Panc1 (cell line): ENCODE data around the gene GZF1. TPM values are rescaled to one million over a fixed set of nuclear protein-coding genes. Genes with fewer than 3 reads are reported as not detected.

Source experiments
- ATAC-seq: fragments of 200-7000 bp; cut with Tn5 transposase; 2 replicates; pipeline ENCODE4 v1.9.1; 2020; ENCODE audit warnings: mild to moderate bottlenecking, moderate library complexity
- BruUV-seq: library from RNA; stranded (reverse); fragments of 400-500 nt; replicated peaks from 2 replicates; lab custom pipeline; 2021; lab: Mats Ljungman, UMichigan
- CTCF ChIA-PET: fragments of 300-600 bp; sonication (Branson Sonifier 250); formaldehyde crosslinking; loops from one replicate; lab custom pipeline; 2022; ENCODE audit warnings: antibody characterized with exemption; lab: Charles Lee
- POLR2A ChIA-PET: fragments of 300-600 bp; sonication (Branson Sonifier 250); formaldehyde crosslinking; loops from one replicate; lab custom pipeline; 2022; ENCODE audit warnings: antibody characterized with exemption; lab: Charles Lee
- DNase-seq: peaks from one replicate; pipeline ENCODE4 v3.0.0-alpha.2; 2010; ENCODE audit warnings: low read depth, low spot score
- H3K27ac ChIP-seq: 2 replicates; pipeline ENCODE4 v1.5.1; 2011; ENCODE audit warnings: mild to moderate bottlenecking, low read length, inconsistent platforms
- H3K27me3 ChIP-seq: fragments of 200-500 bp; sonication (Bioruptor generic); 2 replicates; pipeline ENCODE4 v1.6.0; 2014; ENCODE audit warnings: low read length, inconsistent platforms; ENCODE audit not compliant: control insufficient read depth, insufficient read depth
- H3K36me3 ChIP-seq: fragments of 200-500 bp; sonication (Bioruptor generic); 2 replicates; pipeline ENCODE4 v1.5.1; 2014; ENCODE audit warnings: inconsistent platforms, mild to moderate bottlenecking, low read length, moderate library complexity; ENCODE audit not compliant: control insufficient read depth, insufficient read depth
- H3K4me1 ChIP-seq: 2 replicates; pipeline ENCODE4 v1.5.1; 2011; ENCODE audit warnings: inconsistent platforms, mild to moderate bottlenecking, low read length, moderate library complexity; ENCODE audit not compliant: control insufficient read depth, insufficient read depth
- H3K4me3 ChIP-seq, 2 experiments: 2 replicates each; pipeline ENCODE4 v1.5.1; 2011 to 2012; ENCODE audit warnings: low read depth in 2 of 2, low read length in 2 of 2, mild to moderate bottlenecking in 2 of 2, inconsistent platforms in 1 of 2, moderate library complexity in 1 of 2
- H3K9me3 ChIP-seq: fragments of 200-500 bp; sonication (Bioruptor generic); 2 replicates; pipeline ENCODE4 v1.5.1; 2014; ENCODE audit warnings: low read depth, mild to moderate bottlenecking, inconsistent platforms, low read length, moderate library complexity; ENCODE audit not compliant: control insufficient read depth, insufficient read depth
- POLR2AphosphoS5 ChIP-seq: IDR thresholded peaks from 2 replicates; pipeline ENCODE4 v1.6.1; 2012; ENCODE audit warnings: mild to moderate bottlenecking, low read depth, low read length, moderate library complexity
- SIN3A ChIP-seq: IDR thresholded peaks from 2 replicates; pipeline ENCODE4 v1.6.1; 2012; ENCODE audit warnings: low read depth, mild to moderate bottlenecking, low read length, moderate library complexity, borderline replicate concordance; ENCODE audit not compliant: insufficient read depth
- TCF7L2 ChIP-seq: IDR thresholded peaks from 2 replicates; pipeline ENCODE4 v1.6.1; 2011; ENCODE audit warnings: mild to moderate bottlenecking, low read depth, low read length, inconsistent platforms
- in situ Hi-C: cut with HindIII; loops from 2 replicates; pipeline ENCODE4 v1.10.0; 2016; ENCODE audit warnings: low sequenced_read_pairs, low pct_unique_long_range_greater_than_20kb
- intact Hi-C: fragments of 100-400 bp; cut with micrococcal nuclease; formaldehyde crosslinking; loops from one replicate; pipeline ENCODE4 v1.10.0; 2022; ENCODE audit not compliant: unreplicated experiment
- total RNA-seq: library from RNA; stranded (reverse); gene quantifications from one replicate; pipeline ENCODE4 v1.2.1, GENCODE V29; 2021; ENCODE audit not compliant: unreplicated experiment
- TF ChIP-seq, protein P1 (sequence below): fragments of 450-650 bp; IDR thresholded peaks from 2 replicates; pipeline ENCODE4 v1.5.1; 2017; ENCODE audit warnings: mild to moderate bottlenecking
- TF ChIP-seq, protein P2 (sequence below), 2 experiments: IDR thresholded peaks; 2 replicates each; pipeline ENCODE4 v1.6.1; 2011 to 2012; ENCODE audit warnings: low read depth in 2 of 2, control low read depth in 1 of 2, low read length in 1 of 2, mild to moderate bottlenecking in 1 of 2, moderate library complexity in 1 of 2; ENCODE audit not compliant: insufficient read depth in 1 of 2

The GZF1 gene
- total RNA-seq, 1 experiment from 2014 or later = 18.0 TPM

DNA sequence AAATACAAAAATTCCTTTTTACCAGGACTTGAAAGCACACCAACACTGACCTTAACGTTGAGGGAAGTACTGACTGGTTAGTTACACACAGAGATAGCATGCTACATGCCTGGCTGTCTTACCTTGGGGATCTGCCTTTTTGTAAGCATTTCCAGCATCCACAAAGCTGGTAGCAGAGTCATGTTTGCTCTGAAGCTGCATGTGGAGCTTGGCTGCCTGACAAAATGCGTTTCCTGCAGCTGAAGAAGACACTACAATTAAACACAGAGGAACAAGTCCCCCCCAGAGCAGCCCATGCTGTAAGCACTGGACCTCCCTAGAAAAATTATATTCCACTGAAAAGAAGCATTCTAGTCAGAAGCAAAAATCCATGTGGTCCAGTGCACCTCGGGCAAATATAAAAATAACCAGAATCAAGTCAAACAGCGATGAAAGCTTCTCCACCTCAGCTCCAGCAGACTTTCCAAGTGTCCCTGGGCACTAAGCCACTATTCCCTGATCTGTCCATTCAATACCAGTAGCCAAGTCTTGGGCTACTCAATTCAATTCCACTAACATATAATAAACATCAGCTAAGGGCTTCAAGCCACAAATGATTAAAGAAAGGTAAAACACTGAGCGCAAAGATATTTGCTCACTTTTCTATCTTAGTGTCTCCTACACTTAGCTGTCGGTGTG, 35.1 kb downstream of the GZF1 start:
- Histone ChIP-seq H3K9me3 (no peaks in the 10 kb centered on the region), H3K4me1 (no peaks in the 10 kb centered on the region), H3K27me3 (no peaks in the 10 kb centered on the region), H3K4me3 (no peak overlapping the region), H3K36me3 (no peaks in the 10 kb centered on the region; the same call in 1 of the 2 replicates), H3K27ac (no peak overlapping the region)
- ChIA-PET POLR2A (no interaction called here), CTCF (no interaction called here)
- in situ Hi-C loops (no loop called here), intact Hi-C loops (no loop called here)
- no TSS peak for BruUV-seq
- TF ChIP-seq, protein P1, sequence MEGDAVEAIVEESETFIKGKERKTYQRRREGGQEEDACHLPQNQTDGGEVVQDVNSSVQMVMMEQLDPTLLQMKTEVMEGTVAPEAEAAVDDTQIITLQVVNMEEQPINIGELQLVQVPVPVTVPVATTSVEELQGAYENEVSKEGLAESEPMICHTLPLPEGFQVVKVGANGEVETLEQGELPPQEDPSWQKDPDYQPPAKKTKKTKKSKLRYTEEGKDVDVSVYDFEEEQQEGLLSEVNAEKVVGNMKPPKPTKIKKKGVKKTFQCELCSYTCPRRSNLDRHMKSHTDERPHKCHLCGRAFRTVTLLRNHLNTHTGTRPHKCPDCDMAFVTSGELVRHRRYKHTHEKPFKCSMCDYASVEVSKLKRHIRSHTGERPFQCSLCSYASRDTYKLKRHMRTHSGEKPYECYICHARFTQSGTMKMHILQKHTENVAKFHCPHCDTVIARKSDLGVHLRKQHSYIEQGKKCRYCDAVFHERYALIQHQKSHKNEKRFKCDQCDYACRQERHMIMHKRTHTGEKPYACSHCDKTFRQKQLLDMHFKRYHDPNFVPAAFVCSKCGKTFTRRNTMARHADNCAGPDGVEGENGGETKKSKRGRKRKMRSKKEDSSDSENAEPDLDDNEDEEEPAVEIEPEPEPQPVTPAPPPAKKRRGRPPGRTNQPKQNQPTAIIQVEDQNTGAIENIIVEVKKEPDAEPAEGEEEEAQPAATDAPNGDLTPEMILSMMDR = no peak
- TF ChIP-seq TCF7L2 (no peak), SIN3A (no peak), POLR2AphosphoS5 (no peak)
- TF ChIP-seq, protein P2, sequence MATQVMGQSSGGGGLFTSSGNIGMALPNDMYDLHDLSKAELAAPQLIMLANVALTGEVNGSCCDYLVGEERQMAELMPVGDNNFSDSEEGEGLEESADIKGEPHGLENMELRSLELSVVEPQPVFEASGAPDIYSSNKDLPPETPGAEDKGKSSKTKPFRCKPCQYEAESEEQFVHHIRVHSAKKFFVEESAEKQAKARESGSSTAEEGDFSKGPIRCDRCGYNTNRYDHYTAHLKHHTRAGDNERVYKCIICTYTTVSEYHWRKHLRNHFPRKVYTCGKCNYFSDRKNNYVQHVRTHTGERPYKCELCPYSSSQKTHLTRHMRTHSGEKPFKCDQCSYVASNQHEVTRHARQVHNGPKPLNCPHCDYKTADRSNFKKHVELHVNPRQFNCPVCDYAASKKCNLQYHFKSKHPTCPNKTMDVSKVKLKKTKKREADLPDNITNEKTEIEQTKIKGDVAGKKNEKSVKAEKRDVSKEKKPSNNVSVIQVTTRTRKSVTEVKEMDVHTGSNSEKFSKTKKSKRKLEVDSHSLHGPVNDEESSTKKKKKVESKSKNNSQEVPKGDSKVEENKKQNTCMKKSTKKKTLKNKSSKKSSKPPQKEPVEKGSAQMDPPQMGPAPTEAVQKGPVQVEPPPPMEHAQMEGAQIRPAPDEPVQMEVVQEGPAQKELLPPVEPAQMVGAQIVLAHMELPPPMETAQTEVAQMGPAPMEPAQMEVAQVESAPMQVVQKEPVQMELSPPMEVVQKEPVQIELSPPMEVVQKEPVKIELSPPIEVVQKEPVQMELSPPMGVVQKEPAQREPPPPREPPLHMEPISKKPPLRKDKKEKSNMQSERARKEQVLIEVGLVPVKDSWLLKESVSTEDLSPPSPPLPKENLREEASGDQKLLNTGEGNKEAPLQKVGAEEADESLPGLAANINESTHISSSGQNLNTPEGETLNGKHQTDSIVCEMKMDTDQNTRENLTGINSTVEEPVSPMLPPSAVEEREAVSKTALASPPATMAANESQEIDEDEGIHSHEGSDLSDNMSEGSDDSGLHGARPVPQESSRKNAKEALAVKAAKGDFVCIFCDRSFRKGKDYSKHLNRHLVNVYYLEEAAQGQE (IDR thresholded peaks at IDR 0.05; ENCODE audit: insufficient read depth in 1 of 2, low read depth in 2 of 2, low read length in 1 of 2) = no peak
- ATAC-seq (no peak), DNase-seq (no peak)

DNA sequence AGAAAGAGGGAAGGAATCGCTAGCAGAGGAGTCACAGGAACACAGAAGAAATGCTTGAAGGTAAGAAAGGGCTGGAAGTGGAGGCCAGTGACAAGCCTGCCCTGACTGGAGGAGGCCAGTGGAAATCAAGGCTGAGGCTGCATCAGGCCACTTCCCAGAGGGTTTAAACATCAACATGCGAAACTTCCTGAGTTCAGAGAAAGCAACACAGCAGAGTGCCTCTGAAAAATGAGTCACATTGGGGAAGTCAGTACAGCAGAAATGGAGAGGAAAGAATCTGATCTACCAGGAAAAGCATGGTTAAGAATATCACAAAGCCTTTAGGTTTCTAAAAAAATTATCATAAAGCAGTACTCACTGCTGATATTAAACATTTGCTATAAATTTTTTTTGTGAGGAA, 36.0 kb downstream of the GZF1 start:
- POLR2A ChIA-PET = no interaction called here
- Histone ChIP-seq H3K27ac (no peak overlapping the region), H3K36me3 (no peaks in the 10 kb centered on the region; the same call in 1 of the 2 replicates), H3K27me3 (no peaks in the 10 kb centered on the region), H3K4me1 (no peaks in the 10 kb centered on the region), H3K9me3 (no peaks in the 10 kb centered on the region), H3K4me3 (no peak overlapping the region)
- in situ Hi-C loops (no loop called here), intact Hi-C loops (no loop called here)
- DNase-seq (no peak), ATAC-seq (no peak)
- CTCF ChIA-PET = no interaction called here
- TF ChIP-seq, protein P1 = no peak
- no TSS peak for BruUV-seq
